A549 (cell line): ENCODE measurements around the gene CCDC106.

Source experiments
- POLR2A ChIP-seq: IDR thresholded peaks from 2 replicates; pipeline ENCODE4 v1.6.1; 2012; ENCODE audit warnings: mild to moderate bottlenecking, low read length
- POLR2AphosphoS2 ChIP-seq: conservative IDR thresholded peaks from 2 replicates; pipeline ENCODE4 v1.6.1; 2012; ENCODE audit warnings: low read length, improper control_type of control experiment, inconsistent platforms
- RCOR1 ChIP-seq: fragments of 150-350 bp; IDR thresholded peaks from 2 replicates; pipeline ENCODE4 v1.6.1; 2014; ENCODE audit warnings: antibody characterized with exemption, low read length, low read depth
- REST ChIP-seq: fragments of 200-600 bp; sonication (generic); IDR thresholded peaks from 2 replicates; pipeline ENCODE4 v1.6.1; 2016; ENCODE audit warnings: antibody characterized with exemption, mild to moderate bottlenecking, moderate library complexity
- TF ChIP-seq, protein P1 (sequence below): fragments of >200 bp; sonication (Bioruptor Twin); formaldehyde crosslinking; IDR thresholded peaks from 3 replicates; pipeline ENCODE4 v1.5.1; 2016

DNA sequence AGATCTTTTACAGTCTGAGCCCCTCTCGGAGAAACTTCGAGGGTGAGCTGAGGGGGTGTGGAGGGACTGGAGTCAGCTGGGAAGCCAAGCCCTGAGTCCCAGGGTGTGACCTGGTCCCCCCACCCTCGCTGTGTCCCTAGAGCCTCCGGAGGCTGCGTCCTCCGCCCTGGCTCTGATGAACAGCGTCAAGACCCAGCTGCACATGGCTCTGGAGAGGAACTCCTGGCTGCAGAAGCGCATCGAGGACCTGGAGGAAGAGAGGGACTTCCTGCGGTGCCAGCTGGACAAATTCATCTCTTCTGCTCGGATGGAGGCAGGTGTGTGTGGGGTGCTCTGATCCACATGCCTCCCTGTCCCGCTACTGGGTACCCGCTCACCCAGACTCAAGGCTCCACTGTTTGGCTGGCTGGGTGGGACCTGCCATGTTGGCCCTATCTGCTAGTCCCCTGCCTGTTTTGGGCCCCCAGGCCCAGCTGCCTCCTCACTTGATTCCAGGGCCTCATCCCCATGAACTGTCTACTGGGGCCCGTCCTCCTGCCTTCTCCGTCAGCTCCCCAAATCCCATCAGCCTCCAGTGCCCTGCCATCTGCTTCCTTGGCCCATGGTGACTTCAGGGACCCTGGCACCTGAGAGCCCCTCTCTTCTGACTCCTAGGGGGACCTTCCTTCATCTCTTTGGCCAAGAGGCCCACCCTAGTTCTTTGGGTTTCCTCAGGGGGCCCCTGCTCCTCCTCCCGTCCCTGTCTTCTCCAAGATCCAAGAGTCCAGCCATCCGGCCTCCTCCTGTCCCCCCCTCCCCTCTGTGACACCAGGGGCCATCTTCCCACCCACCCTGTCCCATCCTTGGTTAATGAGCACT lies 1.5 kb downstream of the CCDC106 start:
- no peak for TF ChIP-seq POLR2A
- no peak for TF ChIP-seq RCOR1
- TF ChIP-seq POLR2AphosphoS2, result no peak
- TF ChIP-seq REST, result no peak
- TF ChIP-seq, protein P1, sequence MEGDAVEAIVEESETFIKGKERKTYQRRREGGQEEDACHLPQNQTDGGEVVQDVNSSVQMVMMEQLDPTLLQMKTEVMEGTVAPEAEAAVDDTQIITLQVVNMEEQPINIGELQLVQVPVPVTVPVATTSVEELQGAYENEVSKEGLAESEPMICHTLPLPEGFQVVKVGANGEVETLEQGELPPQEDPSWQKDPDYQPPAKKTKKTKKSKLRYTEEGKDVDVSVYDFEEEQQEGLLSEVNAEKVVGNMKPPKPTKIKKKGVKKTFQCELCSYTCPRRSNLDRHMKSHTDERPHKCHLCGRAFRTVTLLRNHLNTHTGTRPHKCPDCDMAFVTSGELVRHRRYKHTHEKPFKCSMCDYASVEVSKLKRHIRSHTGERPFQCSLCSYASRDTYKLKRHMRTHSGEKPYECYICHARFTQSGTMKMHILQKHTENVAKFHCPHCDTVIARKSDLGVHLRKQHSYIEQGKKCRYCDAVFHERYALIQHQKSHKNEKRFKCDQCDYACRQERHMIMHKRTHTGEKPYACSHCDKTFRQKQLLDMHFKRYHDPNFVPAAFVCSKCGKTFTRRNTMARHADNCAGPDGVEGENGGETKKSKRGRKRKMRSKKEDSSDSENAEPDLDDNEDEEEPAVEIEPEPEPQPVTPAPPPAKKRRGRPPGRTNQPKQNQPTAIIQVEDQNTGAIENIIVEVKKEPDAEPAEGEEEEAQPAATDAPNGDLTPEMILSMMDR, result no peak
